Epithelial cell of esophagus (primary cell): ENCODE measurements around the gene SSR2.

Experiments used
- DNase-seq: peaks from one replicate; pipeline ENCODE4 v3.0.0; 2010; ENCODE audit warnings: low read depth
- H3K4me3 ChIP-seq: 2 replicates; pipeline ENCODE4 v1.5.1; 2011; ENCODE audit warnings: mild to moderate bottlenecking, low read length, control low read depth
- TF ChIP-seq, protein P1 (sequence below): IDR thresholded peaks from 2 replicates; pipeline ENCODE4 v1.5.1; 2011; ENCODE audit warnings: low read depth, mild to moderate bottlenecking, low read length, control low read depth, inconsistent platforms; ENCODE audit not compliant: insufficient read depth; ENCODE audit errors: missing control alignments

Gene SSR2

DNA sequence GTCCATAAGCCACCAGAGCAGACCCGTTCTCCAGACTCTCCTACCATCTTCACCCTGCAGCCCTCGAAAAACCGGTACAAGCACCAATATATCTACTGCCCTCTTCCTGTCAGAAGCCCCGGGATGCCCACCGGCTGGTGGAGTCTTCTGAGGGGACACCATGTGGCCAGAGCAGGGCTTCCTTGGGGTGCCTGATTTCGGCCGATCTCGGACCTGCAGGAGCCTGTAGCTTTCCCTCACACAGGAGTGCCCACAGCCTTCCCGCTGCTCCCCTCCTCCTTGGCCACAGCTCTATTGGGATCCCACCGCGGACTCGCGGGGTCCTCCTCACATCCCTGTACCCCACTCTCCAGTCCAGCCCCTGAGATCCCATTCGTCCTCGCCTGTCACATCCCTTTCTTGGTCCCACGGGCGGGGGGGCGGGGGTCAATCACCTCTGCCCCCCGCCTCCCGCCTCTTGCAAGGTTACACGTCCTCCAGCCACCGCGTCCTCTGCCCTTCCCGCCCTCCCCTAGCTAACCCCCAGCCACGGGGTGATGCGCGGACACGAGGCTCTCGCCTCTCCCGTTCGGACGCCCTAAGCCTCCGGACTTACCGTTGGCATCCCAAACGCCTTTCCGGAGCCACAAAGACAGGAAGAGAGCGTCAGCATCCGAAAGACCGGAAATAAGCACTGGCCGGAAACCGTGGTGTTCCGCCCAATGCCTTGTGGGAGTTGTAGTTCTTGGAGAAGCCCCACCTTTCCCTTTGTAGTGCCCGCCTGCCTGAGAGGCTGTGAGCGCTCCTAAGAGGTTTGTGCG is at the start of gene SSR2:
SSR2 (minus strand) TSS at position 659 of the 800 bp plus-strand sequence. CDS start 784 bp downstream, outside the sequence.
- peak; percentile 95 for DNase-seq
- peak within 1 kb of the TSS; percentile 71 for H3K4me3 ChIP-seq
- TF ChIP-seq, protein P1, sequence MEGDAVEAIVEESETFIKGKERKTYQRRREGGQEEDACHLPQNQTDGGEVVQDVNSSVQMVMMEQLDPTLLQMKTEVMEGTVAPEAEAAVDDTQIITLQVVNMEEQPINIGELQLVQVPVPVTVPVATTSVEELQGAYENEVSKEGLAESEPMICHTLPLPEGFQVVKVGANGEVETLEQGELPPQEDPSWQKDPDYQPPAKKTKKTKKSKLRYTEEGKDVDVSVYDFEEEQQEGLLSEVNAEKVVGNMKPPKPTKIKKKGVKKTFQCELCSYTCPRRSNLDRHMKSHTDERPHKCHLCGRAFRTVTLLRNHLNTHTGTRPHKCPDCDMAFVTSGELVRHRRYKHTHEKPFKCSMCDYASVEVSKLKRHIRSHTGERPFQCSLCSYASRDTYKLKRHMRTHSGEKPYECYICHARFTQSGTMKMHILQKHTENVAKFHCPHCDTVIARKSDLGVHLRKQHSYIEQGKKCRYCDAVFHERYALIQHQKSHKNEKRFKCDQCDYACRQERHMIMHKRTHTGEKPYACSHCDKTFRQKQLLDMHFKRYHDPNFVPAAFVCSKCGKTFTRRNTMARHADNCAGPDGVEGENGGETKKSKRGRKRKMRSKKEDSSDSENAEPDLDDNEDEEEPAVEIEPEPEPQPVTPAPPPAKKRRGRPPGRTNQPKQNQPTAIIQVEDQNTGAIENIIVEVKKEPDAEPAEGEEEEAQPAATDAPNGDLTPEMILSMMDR = no peak

DNA sequence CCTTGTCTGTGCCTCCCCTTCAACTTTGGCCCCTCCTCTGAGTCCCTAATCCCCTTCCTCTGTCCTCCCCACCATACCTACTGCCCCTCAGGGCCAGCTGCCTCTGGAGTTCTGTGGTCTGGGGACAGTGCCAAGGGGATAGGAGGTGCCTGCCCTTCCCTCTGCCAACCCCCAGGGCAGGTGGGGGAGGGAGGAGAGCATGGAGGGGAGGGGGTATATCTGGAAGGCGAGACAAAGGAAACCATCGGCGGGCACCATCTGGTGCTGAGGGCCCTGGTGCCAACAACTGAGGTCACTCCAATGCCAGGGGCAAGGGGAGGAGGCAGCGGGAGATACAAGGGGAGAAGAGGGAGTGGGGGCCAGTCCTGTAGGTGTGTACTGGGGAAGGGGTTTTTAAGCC is 49.8 kb upstream of the SSR2 start:
- no peak overlapping the region for H3K4me3 ChIP-seq
- TF ChIP-seq, protein P1 = no peak
- no peak for DNase-seq

- TF ChIP-seq, protein P1 = no peak
- no peak overlapping the region for H3K4me3 ChIP-seq
- DNase-seq = no peak
Measured at GRCh38 chr1:156069490-156070455, 49.0 kb upstream of the SSR2 start.

DNA sequence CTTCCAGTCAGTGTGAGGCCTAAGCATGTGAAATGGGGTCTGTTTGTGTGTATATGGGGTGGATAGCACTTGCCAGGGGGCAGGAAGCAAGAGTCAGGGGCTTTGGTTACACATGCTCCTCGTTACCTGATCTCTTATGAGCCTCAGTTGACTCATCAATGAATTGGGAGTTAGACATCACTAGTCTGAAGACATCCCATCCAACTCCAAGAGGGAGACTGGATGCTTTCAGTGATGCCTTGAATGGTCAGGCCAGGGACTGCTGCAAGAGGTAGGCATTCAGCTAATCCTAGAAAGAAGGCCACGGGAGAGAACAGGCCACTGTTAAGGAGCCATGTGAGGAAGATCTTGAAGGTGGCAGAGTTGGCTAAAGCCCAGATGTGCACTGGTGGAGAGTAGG is 46.5 kb upstream of the SSR2 start:
- no peak for DNase-seq
- no peak overlapping the region for H3K4me3 ChIP-seq
- TF ChIP-seq, protein P1 = no peak

GRCh38 chr1:156065871-156066270 is 45.1 kb upstream of the SSR2 start:
- DNase-seq = no peak
- H3K4me3 ChIP-seq = no peak overlapping the region
- TF ChIP-seq, protein P1 = no peak

DNA sequence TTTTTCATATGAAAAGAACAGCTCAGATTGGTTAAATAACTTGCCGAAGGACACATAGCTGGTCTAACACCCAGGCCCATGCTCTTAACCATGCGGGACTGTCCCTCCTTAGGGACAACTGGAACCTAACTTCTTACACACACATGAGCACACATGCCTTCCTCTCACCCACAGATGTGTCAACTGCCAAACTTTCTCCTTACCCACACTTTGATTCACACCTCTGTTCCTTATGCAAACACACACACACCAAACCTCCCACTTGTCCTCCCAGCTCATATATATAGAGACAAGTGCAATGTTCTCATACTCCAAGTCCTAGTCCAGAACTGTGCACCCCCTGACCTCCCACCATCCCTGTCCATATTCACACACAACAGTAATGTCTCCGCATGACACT is 44.5 kb upstream of the SSR2 start:
- DNase-seq = no peak
- TF ChIP-seq, protein P1 = no peak
- H3K4me3 ChIP-seq = no peak overlapping the region
